ENCODE results near the gene SLC5A4. TPM values are rescaled to one million over a fixed set of nuclear protein-coding genes. Genes with fewer than 3 reads are reported as not detected.
"Not testable (repeated sequence)": the region's sequence is repeated elsewhere in the genome, so short reads cannot be mapped to it uniquely, and the experiment has no call there.

The SLC5A4 gene
- polyA plus RNA-seq, 1 experiment, result not detected

GRCh38 chr22:32202161-32202538 is 53.0 kb downstream of the SLC5A4 start:
- ChIA-PET CTCF (interaction anchor here (0.6 to 1.1 kb wide), 5 partner anchors 9 to 267 kb away, joined by 3 read pairs; no protein-coding TSS in a partner anchor), POLR2A (no interaction called here)
- H3K9me3 ChIP-seq (ENCODE audit: control insufficient read depth, insufficient read depth, low read length), result peaks cover 8% of the 10 kb centered on the region; the same call in 1 of the 2 replicates
- no peak for TF ChIP-seq CTCF (IDR thresholded peaks at IDR 0.05; ENCODE audit: low read depth, low read length)
- H3K27ac ChIP-seq (ENCODE audit: low read depth, low read length), result no peak overlapping the region
- H3K27me3 ChIP-seq (ENCODE audit: control insufficient read depth, insufficient read depth, low read length), result no peaks in the 10 kb centered on the region
- no peak for DNase-seq (ENCODE audit: low read depth, low spot score)
- H3K4me3 ChIP-seq (ENCODE audit: low read depth, low read length), result no peak overlapping the region

DNA sequence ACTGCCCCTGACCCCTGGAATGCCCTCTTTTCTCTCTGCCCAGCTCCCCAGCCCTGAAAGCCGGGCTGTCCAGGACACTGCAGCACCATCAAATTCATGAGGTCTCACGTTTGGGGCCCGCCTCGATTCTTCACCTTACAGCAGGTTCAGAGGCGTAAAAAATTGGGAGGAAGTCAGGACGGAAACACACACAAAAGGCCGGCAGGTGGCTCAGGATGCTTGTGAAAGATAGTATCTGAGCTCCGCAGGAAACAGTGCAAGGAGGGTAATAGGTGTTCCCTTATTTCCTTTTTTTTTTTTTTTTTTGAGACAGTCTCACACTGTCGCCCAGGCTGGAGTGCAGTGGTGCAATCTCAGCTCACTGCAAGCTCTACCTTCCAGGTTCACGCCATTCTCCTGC is 54.4 kb downstream of the SLC5A4 start:
- peaks cover 8% of the 10 kb centered on the region; the same call in 1 of the 2 replicates for H3K9me3 ChIP-seq (ENCODE audit: control insufficient read depth, insufficient read depth, low read length)
- no peak overlapping the region for H3K4me3 ChIP-seq (ENCODE audit: low read depth, low read length)
- ChIA-PET CTCF (no interaction called here), POLR2A (no interaction called here)
- no peak for TF ChIP-seq CTCF (IDR thresholded peaks at IDR 0.05; ENCODE audit: low read depth, low read length)
- no peaks in the 10 kb centered on the region for H3K27me3 ChIP-seq (ENCODE audit: control insufficient read depth, insufficient read depth, low read length)
- no peak for DNase-seq (ENCODE audit: low read depth, low spot score)
- no peak overlapping the region for H3K27ac ChIP-seq (ENCODE audit: low read depth, low read length)

DNA sequence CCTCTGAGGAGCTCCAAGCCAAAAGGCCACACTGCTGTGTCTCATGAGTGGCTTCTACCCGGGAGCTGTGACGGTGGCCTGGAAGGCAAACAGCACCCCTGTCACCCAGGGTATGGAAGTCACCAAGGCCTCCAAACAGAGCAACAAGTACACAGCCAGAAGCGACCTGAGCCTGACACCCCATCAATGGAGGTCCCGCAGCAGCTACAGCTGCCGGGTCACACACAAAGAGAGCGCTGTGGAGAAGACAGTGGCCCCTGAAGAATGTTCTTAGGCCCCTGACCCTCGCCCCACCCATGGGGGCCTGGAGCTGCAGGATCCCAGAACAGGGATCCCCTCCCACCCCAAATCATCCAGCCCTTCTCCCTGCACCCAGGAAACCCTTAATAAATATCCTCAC is 55.2 kb downstream of the SLC5A4 start:
- H3K4me3 ChIP-seq (ENCODE audit: low read depth, low read length), result no peak overlapping the region
- no peak overlapping the region for H3K27ac ChIP-seq (ENCODE audit: low read depth, low read length)
- no peak for TF ChIP-seq CTCF (IDR thresholded peaks at IDR 0.05; ENCODE audit: low read depth, low read length)
- ChIA-PET POLR2A (no interaction called here), CTCF (no interaction called here)
- no peak for DNase-seq (ENCODE audit: low read depth, low spot score)
- no peaks in the 10 kb centered on the region for H3K27me3 ChIP-seq (ENCODE audit: control insufficient read depth, insufficient read depth, low read length)
- peaks cover 6% of the 10 kb centered on the region; the same call in 1 of the 2 replicates for H3K9me3 ChIP-seq (ENCODE audit: control insufficient read depth, insufficient read depth, low read length)

DNA sequence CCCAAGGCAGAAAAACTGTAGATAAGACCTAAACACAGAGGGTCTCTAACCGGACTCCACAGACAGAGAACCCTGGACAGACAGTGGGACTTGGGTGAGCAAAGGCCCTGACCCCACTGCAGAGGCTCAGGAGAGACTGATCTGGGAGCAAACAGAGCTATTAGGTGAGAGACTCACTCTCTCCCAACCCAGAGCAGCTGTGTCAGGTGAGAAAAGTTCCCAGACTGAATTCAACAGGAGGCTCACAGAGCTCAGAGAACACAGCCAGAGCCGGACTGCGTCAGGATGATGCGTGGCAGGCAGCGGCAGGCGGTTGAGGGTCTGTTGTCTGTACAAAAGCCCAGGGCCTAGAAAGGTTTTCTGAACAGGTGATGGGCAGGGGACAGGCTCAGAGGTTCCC is 55.8 kb downstream of the SLC5A4 start:
- peaks cover 3% of the 10 kb centered on the region; the same call in 1 of the 2 replicates for H3K9me3 ChIP-seq (ENCODE audit: control insufficient read depth, insufficient read depth, low read length)
- H3K27me3 ChIP-seq (ENCODE audit: control insufficient read depth, insufficient read depth, low read length), result no peaks in the 10 kb centered on the region
- TF ChIP-seq CTCF (IDR thresholded peaks at IDR 0.05; ENCODE audit: low read depth, low read length), result no peak
- DNase-seq (ENCODE audit: low read depth, low spot score), result no peak
- H3K27ac ChIP-seq (ENCODE audit: low read depth, low read length), result no peak overlapping the region
- ChIA-PET CTCF (interaction anchor here (0.9 kb wide), 1 partner anchor 8 kb away, joined by 3 read pairs; no protein-coding TSS in a partner anchor), POLR2A (no interaction called here)
- no peak overlapping the region for H3K4me3 ChIP-seq (ENCODE audit: low read depth, low read length)

- H3K4me3 ChIP-seq (ENCODE audit: low read depth, low read length); H3K27ac ChIP-seq (ENCODE audit: low read depth, low read length); H3K9me3 ChIP-seq (ENCODE audit: control insufficient read depth, insufficient read depth, low read length); CTCF ChIA-PET; H3K27me3 ChIP-seq (ENCODE audit: control insufficient read depth, insufficient read depth, low read length); POLR2A ChIA-PET; DNase-seq (ENCODE audit: low read depth, low spot score): not testable (repeated sequence)
Observed at GRCh38 chr22:32197553-32198226, 57.5 kb downstream of the SLC5A4 start.

GRCh38 chr22:32195900-32196299 is 59.2 kb downstream of the SLC5A4 start:
- CTCF ChIA-PET; H3K4me3 ChIP-seq (ENCODE audit: low read depth, low read length); H3K27ac ChIP-seq (ENCODE audit: low read depth, low read length); H3K27me3 ChIP-seq (ENCODE audit: control insufficient read depth, insufficient read depth, low read length); DNase-seq (ENCODE audit: low read depth, low spot score); H3K9me3 ChIP-seq (ENCODE audit: control insufficient read depth, insufficient read depth, low read length); POLR2A ChIA-PET: not testable (repeated sequence)

DNA sequence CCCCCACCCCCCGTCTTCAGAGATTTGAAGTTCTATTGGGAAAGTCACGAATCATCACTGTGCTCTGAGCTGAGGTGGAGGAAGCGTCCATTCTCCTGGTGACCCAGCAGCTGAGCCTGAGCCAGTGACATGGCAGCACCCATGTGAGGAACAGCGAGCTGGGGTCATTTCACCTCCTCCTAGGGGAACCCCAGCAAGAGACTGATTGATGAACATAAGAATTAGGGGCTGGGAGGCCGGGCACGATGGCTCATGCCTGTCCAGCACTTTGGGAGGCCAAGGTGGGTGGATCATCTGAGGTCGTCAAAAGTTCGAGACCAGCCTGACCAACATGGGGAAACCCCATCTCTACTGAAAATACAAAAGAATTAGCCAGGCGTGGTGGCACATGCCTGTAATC is 61.8 kb downstream of the SLC5A4 start:
- H3K27me3 ChIP-seq (ENCODE audit: control insufficient read depth, insufficient read depth, low read length); CTCF ChIA-PET; H3K9me3 ChIP-seq (ENCODE audit: control insufficient read depth, insufficient read depth, low read length); DNase-seq (ENCODE audit: low read depth, low spot score); H3K27ac ChIP-seq (ENCODE audit: low read depth, low read length); H3K4me3 ChIP-seq (ENCODE audit: low read depth, low read length); POLR2A ChIA-PET: not testable (repeated sequence)

GRCh38 chr22:32191021-32191420 is 64.1 kb downstream of the SLC5A4 start:
- H3K27me3 ChIP-seq (ENCODE audit: control insufficient read depth, insufficient read depth, low read length); CTCF ChIA-PET; H3K9me3 ChIP-seq (ENCODE audit: control insufficient read depth, insufficient read depth, low read length); H3K4me3 ChIP-seq (ENCODE audit: low read depth, low read length); DNase-seq (ENCODE audit: low read depth, low spot score); H3K27ac ChIP-seq (ENCODE audit: low read depth, low read length); POLR2A ChIA-PET: not testable (repeated sequence)

Measured in AG04450 (cell line).